Glutamatergic neuron (in vitro differentiated cells): ENCODE results near the gene PROB1. TPM values are rescaled to one million over a fixed set of nuclear protein-coding genes. Genes with fewer than 3 reads are reported as not detected.

Experiments used
- DNase-seq: peaks from one replicate; pipeline ENCODE4 v3.0.0; 2022
- H3K27ac Mint-ChIP-seq: one replicate; pipeline ENCODE4 v1.8.0; 2020; ENCODE audit warnings: mild to moderate bottlenecking, mixed read lengths, inconsistent platforms; ENCODE audit not compliant: unreplicated experiment
- H3K27me3 Mint-ChIP-seq: one replicate; pipeline ENCODE4 v1.8.0; 2020; ENCODE audit warnings: mild to moderate bottlenecking, moderate library complexity, mixed read lengths, inconsistent platforms; ENCODE audit not compliant: unreplicated experiment
- H3K36me3 Mint-ChIP-seq: one replicate; pipeline ENCODE4 v1.8.0; 2020; ENCODE audit warnings: mild to moderate bottlenecking, mixed read lengths, inconsistent platforms; ENCODE audit not compliant: unreplicated experiment
- H3K4me1 Mint-ChIP-seq: one replicate; pipeline ENCODE4 v1.8.0; 2020; ENCODE audit warnings: mild to moderate bottlenecking, low read depth, mixed read lengths, inconsistent platforms; ENCODE audit not compliant: unreplicated experiment
- H3K4me3 Mint-ChIP-seq: one replicate; pipeline ENCODE4 v1.8.0; 2020; ENCODE audit warnings: mild to moderate bottlenecking, mixed read lengths, inconsistent platforms; ENCODE audit not compliant: unreplicated experiment
- H3K9me3 Mint-ChIP-seq: one replicate; pipeline ENCODE4 v1.8.0; 2020; ENCODE audit warnings: mild to moderate bottlenecking, moderate library complexity, mixed read lengths, inconsistent platforms; ENCODE audit not compliant: unreplicated experiment
- total RNA-seq: library from RNA; stranded (reverse); fragmentation: NEBNext Ultra II Directional; extraction: Animal tissue kit (Norgen Biotek cat#: 25700); gene quantifications from one replicate; pipeline ENCODE4 v1.2.1, GENCODE V29; 2021; ENCODE audit not compliant: unreplicated experiment
- TF ChIP-seq, protein P1 (sequence below): fragments of 200-600 bp; sonication (generic); IDR thresholded peaks from one replicate; pipeline ENCODE4 v1.5.0; 2021; ENCODE audit not compliant: partially characterized antibody, unreplicated experiment

The PROB1 gene
- total RNA-seq, 1 donor from 2014 or later, result 1.3 TPM

DNA sequence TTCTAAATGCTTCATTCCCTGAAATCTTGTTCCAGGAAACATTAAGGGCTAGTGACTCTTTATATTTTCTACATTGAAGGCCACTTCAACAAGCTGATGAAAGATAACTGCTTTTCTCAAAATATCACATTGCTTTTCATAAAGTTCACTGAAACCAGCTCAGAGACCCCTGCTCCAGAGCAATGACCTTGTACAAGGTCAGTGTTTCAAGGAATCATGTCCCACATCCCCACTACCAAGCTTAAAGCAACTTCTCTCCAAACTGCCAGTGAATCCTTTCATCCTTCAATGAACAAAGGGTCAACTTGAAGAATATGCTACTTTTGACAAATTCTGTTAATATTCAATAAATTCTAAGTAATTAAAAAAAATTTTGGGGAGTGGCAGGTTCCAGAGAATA, 21.0 kb upstream of the PROB1 start:
- H3K36me3 Mint-ChIP-seq, result peaks cover 5% of the 10 kb centered on the region
- no peaks in the 10 kb centered on the region for H3K4me1 Mint-ChIP-seq
- DNase-seq, result no peak
- TF ChIP-seq, protein P1, sequence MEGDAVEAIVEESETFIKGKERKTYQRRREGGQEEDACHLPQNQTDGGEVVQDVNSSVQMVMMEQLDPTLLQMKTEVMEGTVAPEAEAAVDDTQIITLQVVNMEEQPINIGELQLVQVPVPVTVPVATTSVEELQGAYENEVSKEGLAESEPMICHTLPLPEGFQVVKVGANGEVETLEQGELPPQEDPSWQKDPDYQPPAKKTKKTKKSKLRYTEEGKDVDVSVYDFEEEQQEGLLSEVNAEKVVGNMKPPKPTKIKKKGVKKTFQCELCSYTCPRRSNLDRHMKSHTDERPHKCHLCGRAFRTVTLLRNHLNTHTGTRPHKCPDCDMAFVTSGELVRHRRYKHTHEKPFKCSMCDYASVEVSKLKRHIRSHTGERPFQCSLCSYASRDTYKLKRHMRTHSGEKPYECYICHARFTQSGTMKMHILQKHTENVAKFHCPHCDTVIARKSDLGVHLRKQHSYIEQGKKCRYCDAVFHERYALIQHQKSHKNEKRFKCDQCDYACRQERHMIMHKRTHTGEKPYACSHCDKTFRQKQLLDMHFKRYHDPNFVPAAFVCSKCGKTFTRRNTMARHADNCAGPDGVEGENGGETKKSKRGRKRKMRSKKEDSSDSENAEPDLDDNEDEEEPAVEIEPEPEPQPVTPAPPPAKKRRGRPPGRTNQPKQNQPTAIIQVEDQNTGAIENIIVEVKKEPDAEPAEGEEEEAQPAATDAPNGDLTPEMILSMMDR, result no peak
- no peak overlapping the region for H3K27ac Mint-ChIP-seq
- no peaks in the 10 kb centered on the region for H3K27me3 Mint-ChIP-seq
- H3K9me3 Mint-ChIP-seq, result no peaks in the 10 kb centered on the region
- no peak overlapping the region for H3K4me3 Mint-ChIP-seq

DNA sequence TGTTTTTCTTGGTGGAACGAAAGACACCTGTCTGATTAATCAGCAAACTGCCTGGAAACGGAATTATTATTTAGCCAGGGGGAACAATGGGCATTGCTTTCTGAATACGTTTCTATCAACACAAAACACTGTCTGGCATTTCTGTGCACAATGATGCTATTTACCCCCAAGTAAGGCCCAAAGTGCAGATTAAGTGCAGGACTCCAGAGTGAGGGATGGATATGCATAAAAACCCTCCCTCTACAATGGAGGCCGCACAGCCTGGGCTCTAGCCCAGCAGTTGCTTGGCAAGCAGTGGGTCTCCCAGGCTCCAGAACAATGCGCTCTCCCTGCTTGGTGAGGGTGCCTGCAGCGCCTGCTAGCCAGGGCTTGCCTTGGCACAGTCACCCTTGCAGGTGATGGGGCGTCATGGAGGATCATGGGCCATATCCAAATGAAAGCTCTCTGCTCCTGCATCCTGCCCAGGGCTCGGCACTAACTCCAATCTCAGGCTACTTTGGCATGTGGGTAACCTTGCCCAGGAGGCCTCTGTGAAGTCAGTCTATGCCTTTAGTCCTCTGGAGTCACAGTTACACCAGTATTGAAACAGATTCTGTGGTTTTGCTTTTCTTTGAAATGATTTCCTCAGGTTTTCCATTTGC, 20.4 kb upstream of the PROB1 start:
- Mint-ChIP-seq H3K4me3 (no peak overlapping the region), H3K36me3 (peaks cover 5% of the 10 kb centered on the region), H3K9me3 (no peaks in the 10 kb centered on the region), H3K27me3 (no peaks in the 10 kb centered on the region), H3K4me1 (no peaks in the 10 kb centered on the region), H3K27ac (no peak overlapping the region)
- TF ChIP-seq, protein P1, result no peak
- DNase-seq, result no peak

DNA sequence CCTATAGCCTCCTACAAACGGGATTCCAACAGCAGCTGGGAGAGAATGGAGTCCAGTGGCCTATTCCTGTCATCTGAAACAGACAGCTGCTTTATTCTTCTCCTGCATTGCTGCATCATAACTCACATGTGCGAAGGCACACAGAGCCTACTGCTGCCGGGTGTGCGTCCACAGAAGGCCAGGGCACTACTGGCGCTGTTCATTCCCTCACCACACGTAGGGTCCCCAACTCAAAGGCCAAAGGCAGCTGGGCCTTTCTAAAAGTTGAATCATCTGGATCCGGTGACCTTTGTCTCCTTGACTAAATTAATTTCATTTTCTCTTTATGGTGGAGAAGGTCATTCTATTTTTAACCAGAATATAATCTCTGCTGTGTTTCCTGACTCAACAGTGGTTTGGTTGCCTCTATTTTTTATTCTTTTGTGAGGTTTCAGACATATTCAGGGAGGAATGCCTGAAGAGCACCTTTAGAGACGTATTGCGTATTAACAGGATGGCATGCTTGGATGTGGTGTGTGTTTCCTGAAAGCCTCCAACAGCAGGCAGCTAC, 19.8 kb upstream of the PROB1 start:
- peaks cover 5% of the 10 kb centered on the region for H3K36me3 Mint-ChIP-seq
- DNase-seq, result no peak

DNA sequence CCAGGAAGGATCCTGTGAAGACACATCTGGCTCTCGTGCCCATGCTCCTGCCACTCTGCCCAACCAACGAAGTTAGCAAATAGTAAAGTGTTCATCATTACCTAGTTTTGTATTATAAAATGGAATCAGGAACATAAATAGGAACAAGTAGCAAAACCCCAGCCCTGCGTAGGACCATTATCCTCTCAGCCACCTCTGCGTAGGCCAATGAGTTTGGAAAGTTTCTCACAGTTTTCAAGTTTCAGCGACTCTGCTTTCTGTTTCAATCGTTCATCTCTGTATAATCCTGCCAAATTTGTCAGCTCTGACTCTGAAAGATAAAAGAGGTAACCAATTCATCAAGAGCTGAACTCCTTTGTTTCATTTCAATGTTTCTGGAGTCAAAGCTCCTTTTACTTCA, 19.1 kb upstream of the PROB1 start:
- Mint-ChIP-seq H3K9me3 (no peaks in the 10 kb centered on the region), H3K27ac (no peak overlapping the region), H3K4me3 (no peak overlapping the region), H3K4me1 (no peaks in the 10 kb centered on the region), H3K27me3 (no peaks in the 10 kb centered on the region), H3K36me3 (peaks cover 5% of the 10 kb centered on the region)
- TF ChIP-seq, protein P1, result no peak
- DNase-seq, result no peak

More for the DNA sequence above, 19.8 kb upstream of the PROB1 start:
- Mint-ChIP-seq H3K27ac (no peak overlapping the region), H3K9me3 (no peaks in the 10 kb centered on the region), H3K4me1 (no peaks in the 10 kb centered on the region), H3K4me3 (no peak overlapping the region), H3K27me3 (no peaks in the 10 kb centered on the region)
- TF ChIP-seq, protein P1, result no peak

DNA sequence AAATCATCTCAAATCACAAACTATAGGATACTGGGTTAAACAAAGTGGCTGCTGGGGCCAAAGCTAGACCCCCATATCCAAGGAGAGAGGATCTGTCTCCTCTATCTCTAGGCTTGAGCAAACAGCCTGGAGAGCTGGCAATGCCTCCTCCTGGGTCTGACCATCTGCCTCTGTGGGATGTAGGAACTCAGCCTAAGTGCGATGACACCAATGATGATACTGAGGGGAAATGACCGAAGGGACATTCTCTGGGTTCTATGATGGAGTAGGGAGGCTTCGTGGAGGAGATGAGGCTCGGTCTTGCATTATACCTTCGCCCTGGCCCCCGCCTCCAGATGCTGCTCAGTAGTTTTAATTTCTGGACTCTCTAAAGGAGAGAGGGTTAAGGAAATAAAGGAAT, 18.2 kb upstream of the PROB1 start:
- DNase-seq, result no peak
- peaks cover 5% of the 10 kb centered on the region for H3K36me3 Mint-ChIP-seq
- no peak overlapping the region for H3K4me3 Mint-ChIP-seq
- H3K9me3 Mint-ChIP-seq, result no peaks in the 10 kb centered on the region
- no peaks in the 10 kb centered on the region for H3K4me1 Mint-ChIP-seq
- no peak overlapping the region for H3K27ac Mint-ChIP-seq
- no peaks in the 10 kb centered on the region for H3K27me3 Mint-ChIP-seq
- TF ChIP-seq, protein P1, result no peak
